DOHH2 (cell line): Measurements from ENCODE around the gene CCL21.

Experiments
- EZH2phosphoT487 ChIP-seq: fragments of 200-600 bp; sonication (generic); IDR thresholded peaks from 2 replicates; pipeline ENCODE4 v1.6.1; 2017; ENCODE audit warnings: borderline replicate concordance, mild to moderate bottlenecking, antibody characterized with exemption, low read length, moderate library complexity, mixed read lengths
- TF ChIP-seq, protein P1 (sequence below): fragments of 200-600 bp; sonication (generic); IDR thresholded peaks from one replicate; pipeline ENCODE4 v1.5.1; 2014; ENCODE audit warnings: antibody characterized with exemption, mild to moderate bottlenecking, low read depth, low read length; ENCODE audit not compliant: poor library complexity, severe bottlenecking

DNA sequence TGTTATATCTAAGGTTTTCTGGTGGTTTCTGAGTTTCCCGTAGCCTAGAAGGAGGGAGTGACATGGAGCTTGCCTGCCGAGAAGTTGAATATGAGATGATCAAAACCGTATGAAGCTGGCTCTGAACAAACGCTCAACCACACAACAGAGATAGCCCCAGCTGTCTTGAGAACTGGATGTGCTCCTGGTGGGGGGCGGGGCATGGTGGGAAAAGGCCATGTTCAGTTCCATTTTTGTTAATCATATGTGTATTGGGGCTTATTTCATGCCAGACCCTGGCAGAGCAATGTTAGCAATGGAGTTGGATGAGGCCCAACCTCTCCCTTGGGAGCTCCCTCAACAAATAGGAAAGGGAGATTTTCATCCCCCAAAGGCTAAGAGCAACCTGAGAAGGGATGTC is 23.7 kb downstream of the CCL21 start:
- TF ChIP-seq, protein P1, sequence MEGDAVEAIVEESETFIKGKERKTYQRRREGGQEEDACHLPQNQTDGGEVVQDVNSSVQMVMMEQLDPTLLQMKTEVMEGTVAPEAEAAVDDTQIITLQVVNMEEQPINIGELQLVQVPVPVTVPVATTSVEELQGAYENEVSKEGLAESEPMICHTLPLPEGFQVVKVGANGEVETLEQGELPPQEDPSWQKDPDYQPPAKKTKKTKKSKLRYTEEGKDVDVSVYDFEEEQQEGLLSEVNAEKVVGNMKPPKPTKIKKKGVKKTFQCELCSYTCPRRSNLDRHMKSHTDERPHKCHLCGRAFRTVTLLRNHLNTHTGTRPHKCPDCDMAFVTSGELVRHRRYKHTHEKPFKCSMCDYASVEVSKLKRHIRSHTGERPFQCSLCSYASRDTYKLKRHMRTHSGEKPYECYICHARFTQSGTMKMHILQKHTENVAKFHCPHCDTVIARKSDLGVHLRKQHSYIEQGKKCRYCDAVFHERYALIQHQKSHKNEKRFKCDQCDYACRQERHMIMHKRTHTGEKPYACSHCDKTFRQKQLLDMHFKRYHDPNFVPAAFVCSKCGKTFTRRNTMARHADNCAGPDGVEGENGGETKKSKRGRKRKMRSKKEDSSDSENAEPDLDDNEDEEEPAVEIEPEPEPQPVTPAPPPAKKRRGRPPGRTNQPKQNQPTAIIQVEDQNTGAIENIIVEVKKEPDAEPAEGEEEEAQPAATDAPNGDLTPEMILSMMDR = no peak
- TF ChIP-seq EZH2phosphoT487 = no peak
